Left renal pelvis (tissue), 4 donors: ENCODE results near the gene ZAP70. TPM values are rescaled to one million over a fixed set of nuclear protein-coding genes. Genes with fewer than 3 reads are reported as not detected.
"Not testable (repeated sequence)": the region's sequence is repeated elsewhere in the genome, so short reads cannot be mapped to it uniquely, and the experiment has no call there.

Source experiments
- DNase-seq, 4 donors: peaks; one replicate each; pipeline ENCODE4 v3.0.0-alpha.2; 2013; ENCODE audit warnings: low read depth in 4 of 4, low spot score in 3 of 4
- polyA plus RNA-seq, 4 donors: library from polyadenylated mRNA; unstranded; fragments of 120-200 nt; gene quantifications; one replicate each; pipeline ENCODE4 v1.2.1, GENCODE V29; 2013; ENCODE audit not compliant: insufficient read length in 4 of 4

ZAP70 gene
- 1 to 10 TPM in 3 of 4 donors, under 1 TPM in 1; 0.80 to 2.7 (median 1.8) TPM for polyA plus RNA-seq

GRCh38 chr2:97713296-97714083 lies at the start of gene ZAP70:
Gene ZAP70, plus strand, starts transcription at chr2:97713576. Its CDS starts 10,461 bp downstream, at chr2:97724037.
- DNase-seq: no peak

- DNase-seq: no peak
These were observed 49.8 kb upstream of the ZAP70 start for GRCh38 chr2:97663626-97663961.

GRCh38 chr2:97663962-97664635 lies 49.3 kb upstream of the ZAP70 start, which contains the start of gene ACTR1B:
Gene ACTR1B, minus strand, starts transcription at chr2:97664044. Its CDS starts 154 bp downstream, at chr2:97663890.
- peak; percentile 92 to 96 (median 96) for DNase-seq

- no peak for DNase-seq
These were observed 48.8 kb upstream of the ZAP70 start for GRCh38 chr2:97664636-97664970.

- no peak for DNase-seq
These were observed 43.9 kb upstream of the ZAP70 start, which contains the start of gene C2orf92 for GRCh38 chr2:97669448-97669847. Gene C2orf92, plus strand, starts transcription at chr2:97669713. Its CDS starts 76 bp downstream, at chr2:97669789.

GRCh38 chr2:97670471-97670870 lies 42.9 kb upstream of the ZAP70 start:
- no peak for DNase-seq

GRCh38 chr2:97671526-97671925 lies 41.9 kb upstream of the ZAP70 start:
- no peak for DNase-seq

- DNase-seq: not testable (repeated sequence)
These were observed 40.7 kb upstream of the ZAP70 start for GRCh38 chr2:97672606-97673140.

- DNase-seq: no peak
These were observed 40.0 kb upstream of the ZAP70 start for GRCh38 chr2:97673182-97673914.

- DNase-seq: no peak
These were observed 39.5 kb upstream of the ZAP70 start for GRCh38 chr2:97673915-97674283.

- no peak for DNase-seq
These were observed 37.8 kb upstream of the ZAP70 start for GRCh38 chr2:97675430-97676113.

GRCh38 chr2:97676620-97677019 lies 36.8 kb upstream of the ZAP70 start:
- no peak for DNase-seq

- DNase-seq: no peak
These were observed 35.9 kb upstream of the ZAP70 start for GRCh38 chr2:97677480-97677879.

- DNase-seq: no peak
These were observed 35.1 kb upstream of the ZAP70 start for GRCh38 chr2:97678298-97678697.

GRCh38 chr2:97687235-97687634 lies 26.1 kb upstream of the ZAP70 start:
- DNase-seq: not testable (repeated sequence)

- no peak for DNase-seq
These were observed 25.1 kb upstream of the ZAP70 start for GRCh38 chr2:97688062-97688827.

- DNase-seq: no peak
These were observed 22.2 kb upstream of the ZAP70 start for GRCh38 chr2:97691166-97691565.

- no peak for DNase-seq
These were observed 19.9 kb upstream of the ZAP70 start for GRCh38 chr2:97693476-97693875.

- DNase-seq: no peak
These were observed 17.6 kb upstream of the ZAP70 start for GRCh38 chr2:97695744-97696143.
